Testis (tissue), 2 donors: ENCODE results near the gene GRIN2C.

Experiments used
- POLR2A ChIP-seq: fragments of 450-650 bp; IDR thresholded peaks from one replicate; pipeline ENCODE4 v1.6.1; 2017; ENCODE audit warnings: antibody characterized with exemption, mild to moderate bottlenecking, moderate library complexity
- TF ChIP-seq, protein P1 (sequence below), 3 experiments: fragments of 450-650 bp in 2 of 3; fragments of 200-600 bp in 1 of 3; sonication (generic) in 1 of 3; IDR thresholded peaks; one replicate each; pipeline ENCODE4 v1.5.1; 2016 to 2019; ENCODE audit warnings: antibody characterized with exemption in 3 of 3, mild to moderate bottlenecking in 2 of 3, moderate library complexity in 1 of 3

DNA sequence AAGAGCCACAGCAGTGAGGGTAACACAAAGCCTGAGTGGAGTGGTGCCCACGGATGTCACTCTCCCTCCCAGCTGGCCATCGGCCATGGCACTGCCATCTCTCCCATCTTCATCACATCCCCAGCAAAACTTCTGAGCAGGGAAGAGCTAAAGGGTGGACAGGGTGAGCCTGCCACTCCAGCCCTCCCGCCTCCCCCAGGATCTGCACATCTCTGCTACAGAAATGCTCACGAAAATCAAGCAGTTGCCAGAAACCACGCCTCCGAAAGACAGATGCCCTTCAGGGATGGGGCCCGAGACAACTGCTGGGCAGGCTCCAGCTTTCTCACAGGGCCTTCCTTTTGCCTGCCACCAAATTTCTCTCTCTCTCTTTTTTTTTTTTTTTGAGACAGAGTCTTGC lies 3.6 kb downstream of the GRIN2C start:
- TF ChIP-seq, protein P1, sequence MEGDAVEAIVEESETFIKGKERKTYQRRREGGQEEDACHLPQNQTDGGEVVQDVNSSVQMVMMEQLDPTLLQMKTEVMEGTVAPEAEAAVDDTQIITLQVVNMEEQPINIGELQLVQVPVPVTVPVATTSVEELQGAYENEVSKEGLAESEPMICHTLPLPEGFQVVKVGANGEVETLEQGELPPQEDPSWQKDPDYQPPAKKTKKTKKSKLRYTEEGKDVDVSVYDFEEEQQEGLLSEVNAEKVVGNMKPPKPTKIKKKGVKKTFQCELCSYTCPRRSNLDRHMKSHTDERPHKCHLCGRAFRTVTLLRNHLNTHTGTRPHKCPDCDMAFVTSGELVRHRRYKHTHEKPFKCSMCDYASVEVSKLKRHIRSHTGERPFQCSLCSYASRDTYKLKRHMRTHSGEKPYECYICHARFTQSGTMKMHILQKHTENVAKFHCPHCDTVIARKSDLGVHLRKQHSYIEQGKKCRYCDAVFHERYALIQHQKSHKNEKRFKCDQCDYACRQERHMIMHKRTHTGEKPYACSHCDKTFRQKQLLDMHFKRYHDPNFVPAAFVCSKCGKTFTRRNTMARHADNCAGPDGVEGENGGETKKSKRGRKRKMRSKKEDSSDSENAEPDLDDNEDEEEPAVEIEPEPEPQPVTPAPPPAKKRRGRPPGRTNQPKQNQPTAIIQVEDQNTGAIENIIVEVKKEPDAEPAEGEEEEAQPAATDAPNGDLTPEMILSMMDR (IDR thresholded peaks at IDR 0.05) = no peak
- TF ChIP-seq POLR2A = no peak
